Osteocyte (in vitro differentiated cells): ENCODE data around the gene MYO15A. TPM values are rescaled to one million over a fixed set of nuclear protein-coding genes. Genes with fewer than 3 reads are reported as not detected.

Source experiments
- DNase-seq: peaks from one replicate; pipeline ENCODE4 v3.0.0; 2021; ENCODE audit warnings: mixed read lengths; ENCODE audit not compliant: unreplicated experiment; ENCODE audit errors: extremely low spot score
- H3K27ac Mint-ChIP-seq: one replicate; pipeline ENCODE4 v1.8.0; 2021; ENCODE audit warnings: mild to moderate bottlenecking, mixed read lengths; ENCODE audit not compliant: unreplicated experiment
- H3K27me3 Mint-ChIP-seq: one replicate; pipeline ENCODE4 v1.8.0; 2021; ENCODE audit warnings: mixed read lengths; ENCODE audit not compliant: unreplicated experiment
- H3K36me3 Mint-ChIP-seq: one replicate; pipeline ENCODE4 v1.8.0; 2021; ENCODE audit warnings: mixed read lengths; ENCODE audit not compliant: unreplicated experiment
- H3K4me1 Mint-ChIP-seq: one replicate; pipeline ENCODE4 v1.8.0; 2021; ENCODE audit warnings: mixed read lengths; ENCODE audit not compliant: unreplicated experiment
- H3K4me3 Mint-ChIP-seq: one replicate; pipeline ENCODE4 v1.8.0; 2021; ENCODE audit warnings: mild to moderate bottlenecking, moderate library complexity, mixed read lengths; ENCODE audit not compliant: unreplicated experiment
- H3K9me3 Mint-ChIP-seq: one replicate; pipeline ENCODE4 v1.8.0; 2021; ENCODE audit warnings: mixed read lengths; ENCODE audit not compliant: unreplicated experiment
- CTCF ChIP-seq: fragments of 200-600 bp; sonication (generic); IDR thresholded peaks from 2 replicates; pipeline ENCODE4 v1.5.0; 2021; ENCODE audit warnings: antibody characterized with exemption, mild to moderate bottlenecking, moderate library complexity
- total RNA-seq: library from RNA; stranded (reverse); gene quantifications from 2 replicates; pipeline ENCODE4 v1.2.1, GENCODE V29; 2021

Gene MYO15A
- total RNA-seq, 1 donor from 2014 or later, result 0.21 TPM

- H3K9me3 Mint-ChIP-seq, result no peaks in the 10 kb centered on the region
- H3K27ac Mint-ChIP-seq, result no peak overlapping the region
- peaks cover 4% of the 10 kb centered on the region for H3K4me1 Mint-ChIP-seq
- no peaks in the 10 kb centered on the region for H3K36me3 Mint-ChIP-seq
- H3K27me3 Mint-ChIP-seq, result peaks cover 2% of the 10 kb centered on the region
- no peak overlapping the region for H3K4me3 Mint-ChIP-seq
- no peak for TF ChIP-seq CTCF
- DNase-seq, result no peak
Observed at GRCh38 chr17:18161207-18162145, 52.9 kb downstream of the MYO15A start.

GRCh38 chr17:18163547-18163946 is 55.0 kb downstream of the MYO15A start:
- Mint-ChIP-seq H3K9me3 (no peaks in the 10 kb centered on the region), H3K27ac (no peak overlapping the region), H3K27me3 (peaks cover 2% of the 10 kb centered on the region), H3K36me3 (no peaks in the 10 kb centered on the region), H3K4me1 (no peaks in the 10 kb centered on the region), H3K4me3 (no peak overlapping the region)
- DNase-seq, result no peak
- no peak for TF ChIP-seq CTCF

GRCh38 chr17:18166894-18167293 is 58.3 kb downstream of the MYO15A start:
- no peaks in the 10 kb centered on the region for H3K4me1 Mint-ChIP-seq
- no peak overlapping the region for H3K4me3 Mint-ChIP-seq
- H3K9me3 Mint-ChIP-seq, result no peaks in the 10 kb centered on the region
- H3K36me3 Mint-ChIP-seq, result no peaks in the 10 kb centered on the region
- H3K27me3 Mint-ChIP-seq, result no peaks in the 10 kb centered on the region
- H3K27ac Mint-ChIP-seq, result no peak overlapping the region
- no peak for TF ChIP-seq CTCF
- no peak for DNase-seq

GRCh38 chr17:18167421-18167820 is 58.9 kb downstream of the MYO15A start:
- DNase-seq, result no peak
- no peak for TF ChIP-seq CTCF
- Mint-ChIP-seq H3K9me3 (no peaks in the 10 kb centered on the region), H3K4me1 (no peaks in the 10 kb centered on the region), H3K36me3 (no peaks in the 10 kb centered on the region), H3K27me3 (no peaks in the 10 kb centered on the region), H3K4me3 (no peak overlapping the region), H3K27ac (no peak overlapping the region)

- Mint-ChIP-seq H3K4me3 (no peak overlapping the region), H3K9me3 (no peaks in the 10 kb centered on the region), H3K4me1 (no peaks in the 10 kb centered on the region), H3K27me3 (no peaks in the 10 kb centered on the region), H3K36me3 (no peaks in the 10 kb centered on the region), H3K27ac (no peak overlapping the region)
- TF ChIP-seq CTCF, result no peak
- no peak for DNase-seq
Observed at GRCh38 chr17:18172531-18173278, 64.1 kb downstream of the MYO15A start.
